Measurements from ENCODE around the gene PITPNB.

The PITPNB gene

GRCh38 chr22:27919222-27919941 is at the start of gene PITPNB:
Gene PITPNB, minus strand, starts transcription at chr22:27919256. Its CDS starts 65 bp downstream, at chr22:27919191.
- peak within 1 kb of the TSS; percentile 92 for H3K4me3 ChIP-seq (ENCODE audit: low read length)
- TF ChIP-seq ZNF274 (IDR thresholded peaks at IDR 0.05; ENCODE audit: low read depth, low read length), result no peak

DNA sequence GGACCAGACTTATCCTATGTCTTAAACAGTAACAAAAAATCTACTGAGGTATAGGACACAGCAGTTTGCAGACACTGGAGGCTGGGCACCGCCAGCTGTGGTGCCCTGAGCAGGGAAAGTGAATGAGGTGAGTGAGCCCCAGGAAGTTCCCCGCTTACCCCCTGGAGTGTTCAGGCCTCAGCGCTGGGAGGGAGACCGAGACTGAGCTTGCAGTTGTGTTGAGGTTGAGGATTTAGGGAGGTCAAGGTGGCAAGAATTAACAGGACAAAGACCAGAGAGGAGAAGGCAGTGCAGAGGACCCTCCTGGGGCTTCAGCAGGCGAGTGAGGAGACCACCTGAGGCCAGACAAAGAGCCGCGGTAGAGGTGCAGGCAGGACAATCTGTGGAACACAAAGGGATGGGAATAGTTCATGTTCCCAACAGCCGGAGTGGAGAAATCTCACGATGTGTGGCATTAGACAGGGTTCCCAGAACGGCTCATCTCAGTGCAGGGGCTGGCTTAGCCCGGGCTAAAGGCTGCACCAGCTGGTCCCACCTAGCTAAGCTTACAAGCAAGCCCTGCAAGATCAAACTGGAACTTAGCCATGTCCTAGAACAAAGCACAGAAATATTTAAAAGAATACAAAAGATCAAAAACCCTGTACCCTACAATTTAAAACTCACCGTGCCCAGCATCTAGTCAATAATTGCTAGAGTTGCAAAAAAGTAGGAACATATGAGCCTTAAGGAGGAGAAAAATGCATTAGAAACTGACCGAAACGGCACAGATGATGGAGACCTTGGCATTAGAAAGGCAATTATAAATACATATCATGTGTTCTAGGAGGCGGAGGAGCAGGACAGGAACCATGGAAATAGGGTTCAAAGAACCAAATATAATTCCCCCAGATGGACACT is 47.4 kb upstream of the PITPNB start:
- no peak for TF ChIP-seq ZNF274 (IDR thresholded peaks at IDR 0.05; ENCODE audit: low read depth, low read length)
- H3K4me3 ChIP-seq (ENCODE audit: low read length), result no peak overlapping the region

- no peak for TF ChIP-seq ZNF274 (IDR thresholded peaks at IDR 0.05; ENCODE audit: low read depth, low read length)
These were observed 43.4 kb upstream of the PITPNB start for GRCh38 chr22:27962268-27963044.

GRCh38 chr22:27961680-27962079 is 42.6 kb upstream of the PITPNB start:
- H3K4me3 ChIP-seq (ENCODE audit: low read length), result no peak overlapping the region
- no peak for TF ChIP-seq ZNF274 (IDR thresholded peaks at IDR 0.05; ENCODE audit: low read depth, low read length)

More at GRCh38 chr22:27962268-27963044, 43.4 kb upstream of the PITPNB start:
- H3K4me3 ChIP-seq (ENCODE audit: low read length), result no peak overlapping the region

- no peak overlapping the region for H3K4me3 ChIP-seq (ENCODE audit: low read length)
- no peak for TF ChIP-seq ZNF274 (IDR thresholded peaks at IDR 0.05; ENCODE audit: low read depth, low read length)
These were observed 42.1 kb upstream of the PITPNB start for GRCh38 chr22:27961182-27961581.

GRCh38 chr22:27959335-27960090 is 40.5 kb upstream of the PITPNB start:
- no peak for TF ChIP-seq ZNF274 (IDR thresholded peaks at IDR 0.05; ENCODE audit: low read depth, low read length)
- no peak overlapping the region for H3K4me3 ChIP-seq (ENCODE audit: low read length)

DNA sequence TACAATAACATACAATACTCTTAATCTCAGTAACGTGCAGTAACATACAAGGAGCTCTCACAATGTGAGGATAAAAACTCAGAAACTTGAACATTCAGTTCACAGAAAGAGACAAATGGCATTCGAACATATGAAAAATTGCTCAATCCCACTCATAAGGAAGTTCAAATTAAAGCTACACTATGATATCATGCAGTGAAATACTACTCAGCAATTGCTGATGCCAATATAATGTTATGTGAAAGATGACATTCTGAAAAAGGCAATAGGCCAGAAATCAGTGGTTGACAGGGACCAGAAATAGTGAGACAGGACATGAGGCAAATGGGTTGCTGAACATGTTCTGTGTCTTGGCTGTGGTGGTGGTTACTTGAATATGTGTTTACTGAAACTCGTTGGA is 33.7 kb upstream of the PITPNB start:
- H3K4me3 ChIP-seq (ENCODE audit: low read length), result no peak overlapping the region
- no peak for TF ChIP-seq ZNF274 (IDR thresholded peaks at IDR 0.05; ENCODE audit: low read depth, low read length)

DNA sequence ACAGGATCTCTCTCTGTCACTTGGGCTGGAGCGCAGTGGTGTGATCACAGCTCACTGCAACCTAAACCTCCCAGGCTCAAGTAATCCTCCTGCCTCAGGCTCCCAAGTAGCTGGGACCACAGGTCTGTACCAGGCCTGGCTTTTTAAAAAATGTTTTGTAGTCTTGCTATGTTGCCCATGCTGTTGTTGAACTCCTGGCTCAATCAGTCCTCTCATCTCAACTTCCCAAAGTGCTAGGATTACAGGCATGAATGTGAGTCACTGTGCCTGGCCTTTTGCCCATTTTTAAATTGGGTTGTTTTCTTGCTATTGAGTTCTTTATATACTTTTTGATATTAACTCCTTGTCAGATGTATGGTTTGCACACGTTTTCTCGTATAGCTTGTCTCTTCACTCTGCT is 33.0 kb upstream of the PITPNB start:
- no peak for TF ChIP-seq ZNF274 (IDR thresholded peaks at IDR 0.05; ENCODE audit: low read depth, low read length)
- H3K4me3 ChIP-seq (ENCODE audit: low read length), result no peak overlapping the region

GRCh38 chr22:27949421-27949820 is 30.4 kb upstream of the PITPNB start:
- TF ChIP-seq ZNF274 (IDR thresholded peaks at IDR 0.05; ENCODE audit: low read depth, low read length), result no peak
- no peak overlapping the region for H3K4me3 ChIP-seq (ENCODE audit: low read length)

- TF ChIP-seq ZNF274 (IDR thresholded peaks at IDR 0.05; ENCODE audit: low read depth, low read length), result no peak
- H3K4me3 ChIP-seq (ENCODE audit: low read length), result no peak overlapping the region
These were observed 29.5 kb upstream of the PITPNB start for GRCh38 chr22:27948569-27948968.

GRCh38 chr22:27947448-27947847 is 28.4 kb upstream of the PITPNB start:
- no peak for TF ChIP-seq ZNF274 (IDR thresholded peaks at IDR 0.05; ENCODE audit: low read depth, low read length)
- no peak overlapping the region for H3K4me3 ChIP-seq (ENCODE audit: low read length)

DNA sequence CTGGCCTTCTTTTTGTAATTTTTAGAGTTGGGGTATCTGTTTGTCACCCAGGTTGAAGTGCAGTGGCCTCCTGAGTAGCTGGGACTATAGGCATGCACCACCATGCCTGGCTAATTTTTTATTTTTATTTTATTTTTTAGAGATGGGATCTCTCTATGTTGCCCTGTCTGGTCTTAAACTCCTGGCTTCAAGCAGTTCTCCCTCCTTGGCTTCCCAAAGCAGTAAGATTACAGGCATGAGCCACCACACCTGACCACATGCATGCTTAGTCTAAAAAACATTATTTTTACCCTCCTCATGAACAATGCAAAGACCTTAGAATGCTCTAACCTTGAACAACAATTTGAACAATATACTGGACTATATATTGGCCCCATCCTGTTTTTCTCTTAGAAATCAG is 22.1 kb upstream of the PITPNB start:
- no peak for TF ChIP-seq ZNF274 (IDR thresholded peaks at IDR 0.05; ENCODE audit: low read depth, low read length)
- no peak overlapping the region for H3K4me3 ChIP-seq (ENCODE audit: low read length)

GRCh38 chr22:27937453-27937852 is 18.4 kb upstream of the PITPNB start:
- no peak overlapping the region for H3K4me3 ChIP-seq (ENCODE audit: low read length)
- TF ChIP-seq ZNF274 (IDR thresholded peaks at IDR 0.05; ENCODE audit: low read depth, low read length), result no peak

GRCh38 chr22:27935897-27936296 is 16.8 kb upstream of the PITPNB start:
- H3K4me3 ChIP-seq (ENCODE audit: low read length), result no peak overlapping the region
- no peak for TF ChIP-seq ZNF274 (IDR thresholded peaks at IDR 0.05; ENCODE audit: low read depth, low read length)

All from GM08714 (cell line).